DND-41 (cell line): ENCODE measurements around the gene C1QTNF5.

Source experiments
- ATAC-seq: fragments of 200-7000 bp; cut with Tn5 transposase; 3 replicates; pipeline ENCODE4 v1.9.1; 2021; ENCODE audit warnings: low read depth; ENCODE audit not compliant: insufficient read depth
- DNase-seq: peaks from one replicate; pipeline ENCODE4 v3.0.0-alpha.2; 2020
- H2AFZ ChIP-seq: 2 replicates; pipeline ENCODE4 v1.6.0; 2012; ENCODE audit warnings: low read depth, low read length
- H3K27ac ChIP-seq: 2 replicates; pipeline ENCODE4 v1.5.1; 2012; ENCODE audit warnings: low read length, inconsistent platforms
- H3K27me3 ChIP-seq: fragments of 200-600 bp; sonication (generic); 2 replicates; pipeline ENCODE4 v1.6.0; 2012; ENCODE audit warnings: low read length, mild to moderate bottlenecking, inconsistent platforms; ENCODE audit not compliant: insufficient read depth, poor library complexity
- H3K36me3 ChIP-seq: 2 replicates; pipeline ENCODE4 v1.5.1; 2012; ENCODE audit warnings: low read length, inconsistent platforms; ENCODE audit not compliant: insufficient read depth
- H3K4me1 ChIP-seq: 2 replicates; pipeline ENCODE4 v1.5.1; 2012; ENCODE audit warnings: mild to moderate bottlenecking, low read length; ENCODE audit not compliant: insufficient read depth
- H3K4me2 ChIP-seq: 2 replicates; pipeline ENCODE4 v1.6.0; 2012; ENCODE audit warnings: mild to moderate bottlenecking, moderate library complexity, low read length, inconsistent platforms; ENCODE audit not compliant: insufficient read depth
- H3K4me3 ChIP-seq, 2 experiments: fragments of 200-600 bp in 1 of 2; shearing (Covaris generic) in 1 of 2; 2 replicates each; pipeline ENCODE4 v1.5.1; 2012 to 2016; ENCODE audit warnings: inconsistent platforms in 2 of 2, low read length in 2 of 2, mild to moderate bottlenecking in 2 of 2, low read depth in 1 of 2, moderate library complexity in 1 of 2
- H3K79me2 ChIP-seq: 2 replicates; pipeline ENCODE4 v1.6.0; 2012; ENCODE audit warnings: low read length, inconsistent platforms; ENCODE audit not compliant: insufficient read depth
- H3K9ac ChIP-seq: 2 replicates; pipeline ENCODE4 v1.6.0; 2012; ENCODE audit warnings: low read depth, mild to moderate bottlenecking, inconsistent platforms, low read length, moderate library complexity
- H3K9me3 ChIP-seq: 2 replicates; pipeline ENCODE4 v1.5.1; 2012; ENCODE audit warnings: low read length, moderate library complexity, mild to moderate bottlenecking, inconsistent platforms; ENCODE audit not compliant: insufficient read depth, severe bottlenecking
- H4K20me1 ChIP-seq: 2 replicates; pipeline ENCODE4 v1.6.0; 2012; ENCODE audit warnings: low read length; ENCODE audit not compliant: insufficient read depth
- CTCF ChIP-seq: IDR thresholded peaks from 2 replicates; pipeline ENCODE4 v1.5.1; 2012; ENCODE audit warnings: borderline replicate concordance, low read length, moderate library complexity, mild to moderate bottlenecking; ENCODE audit not compliant: poor library complexity, severe bottlenecking; ENCODE audit errors: extremely low read depth
- EZH2 ChIP-seq: IDR thresholded peaks from 3 replicates; pipeline ENCODE4 v1.6.1; 2012; ENCODE audit warnings: borderline replicate concordance, low read depth, mild to moderate bottlenecking, moderate library complexity, low read length, inconsistent platforms; ENCODE audit not compliant: severe bottlenecking

C1QTNF5 gene

GRCh38 chr11:119338318-119338890 lies 2.3 kb downstream of the C1QTNF5 start:
- peaks cover 32% of the 10 kb centered on the region for H3K79me2 ChIP-seq
- H3K4me2 ChIP-seq: no peak overlapping the region
- H3K4me3 ChIP-seq: no peak overlapping the region
- DNase-seq (peak; percentile 68), ATAC-seq (peak; percentile 41)
- no peak overlapping the region for H3K9ac ChIP-seq
- H3K27me3 ChIP-seq: no peaks in the 10 kb centered on the region
- TF ChIP-seq CTCF: peak; percentile 87
- no peak for TF ChIP-seq EZH2
- no peaks in the 10 kb centered on the region for H3K9me3 ChIP-seq
- H4K20me1 ChIP-seq: peaks cover 9% of the 10 kb centered on the region; the same call in 1 of the 2 replicates
- no peak overlapping the region for H3K27ac ChIP-seq
- H3K4me1 ChIP-seq: peaks cover 41% of the 10 kb centered on the region
- no peak overlapping the region for H2AFZ ChIP-seq
- H3K36me3 ChIP-seq: peaks cover 29% of the 10 kb centered on the region

GRCh38 chr11:119337581-119338317 lies 2.9 kb downstream of the C1QTNF5 start:
- Histone ChIP-seq H3K9me3 (no peaks in the 10 kb centered on the region), H3K79me2 (peaks cover 32% of the 10 kb centered on the region), H3K4me3 (0 out of 4 replicates have a peak overlapping the region, but pooled peaks of 1 of the 2 experiments have one; percentile 5), H3K4me1 (peaks cover 41% of the 10 kb centered on the region), H3K9ac (no peak overlapping the region), H3K27ac (no peak overlapping the region), H3K36me3 (peaks cover 29% of the 10 kb centered on the region), H2AFZ (no peak overlapping the region), H3K27me3 (no peaks in the 10 kb centered on the region), H3K4me2 (peak overlapping the region; percentile 26), H4K20me1 (peaks cover 9% of the 10 kb centered on the region; the same call in 1 of the 2 replicates)
- TF ChIP-seq EZH2: no peak
- TF ChIP-seq CTCF: no peak
- ATAC-seq (peak; percentile 5; the same call in 1 of the 3 replicates), DNase-seq (peak; percentile 36)

- Histone ChIP-seq H3K9ac (no peak overlapping the region), H3K4me2 (peak overlapping the region; percentile 96; the same call in 1 of the 2 replicates), H3K36me3 (peaks cover 29% of the 10 kb centered on the region), H2AFZ (no peak overlapping the region), H3K9me3 (no peaks in the 10 kb centered on the region), H3K27ac (no peak overlapping the region), H3K4me3 (no peak overlapping the region), H4K20me1 (peaks cover 9% of the 10 kb centered on the region; the same call in 1 of the 2 replicates), H3K79me2 (peaks cover 32% of the 10 kb centered on the region), H3K4me1 (peaks cover 41% of the 10 kb centered on the region), H3K27me3 (no peaks in the 10 kb centered on the region)
- ATAC-seq (no peak), DNase-seq (no peak)
- TF ChIP-seq EZH2 (no peak), CTCF (no peak)
Measured at GRCh38 chr11:119336744-119337469, 3.8 kb downstream of the C1QTNF5 start.
